K562 (cell line): ENCODE data around the gene DMD. TPM values are rescaled to one million over a fixed set of nuclear protein-coding genes. Genes with fewer than 3 reads are reported as not detected.

Experiments used
- ATAC-seq: fragments of 200-7000 bp; cut with Tn5 transposase; 3 replicates; pipeline ENCODE4 v1.9.1; 2020; ENCODE audit warnings: moderate library complexity
- BruUV-seq: library from RNA; stranded (reverse); fragments of 400-500 nt; replicated peaks from 2 replicates; lab custom pipeline; 2021; lab: Mats Ljungman, UMichigan
- CTCF ChIA-PET: fragments of 300-600 bp; formaldehyde crosslinking; extraction: SDS; loops from one replicate; lab custom pipeline; 2021; ENCODE audit warnings: low intra/inter-chr PET ratio; lab: Yijun Ruan, JAX
- POLR2A ChIA-PET: fragments of 300-600, 350-650 bp; sonication (Branson Sonifier 250); formaldehyde crosslinking; extraction: SDS; loops from one replicate; lab custom pipeline; 2021; ENCODE audit warnings: antibody characterized with exemption, inconsistent platforms; lab: Yijun Ruan, JAX
- DNase-seq, 4 experiments: peaks; one replicate each; pipeline versions ENCODE4 v3.0.0 to v3.0.0-alpha.2; 2011 to 2018; ENCODE audit warnings: low spot score in 3 of 4, mixed read lengths in 3 of 4; ENCODE audit errors: extremely low read depth in 1 of 4
- FAIRE-seq: peaks from 2 replicates; lab custom pipeline; 2011; peaks lifted over from hg19 to GRCh38; lab: Jason Lieb, UNC
- H2AFZ ChIP-seq: 2 replicates; pipeline ENCODE4 v1.6.0; 2011; ENCODE audit warnings: low read depth, low read length, control low read depth, inconsistent platforms
- H3K27ac ChIP-seq: fragments of 200-600 bp; 3 replicates; pipeline ENCODE4 v1.8.0; 2011; ENCODE audit warnings: low read depth, mild to moderate bottlenecking, control low read depth, inconsistent platforms, low read length, moderate library complexity, mixed read lengths; ENCODE audit errors: extremely low read depth
- H3K27me3 ChIP-seq, 2 experiments: fragments of 300-600 bp in 1 of 2; 2 replicates in 1 of 2; 3 replicates in 1 of 2; pipeline versions ENCODE4 v1.6.0 to v1.8.0; 2011; ENCODE audit warnings: inconsistent platforms in 2 of 2, low read length in 2 of 2, mild to moderate bottlenecking in 1 of 2, mixed read lengths in 1 of 2, moderate library complexity in 1 of 2; ENCODE audit not compliant: control insufficient read depth in 2 of 2, insufficient read depth in 2 of 2
- H3K36me3 ChIP-seq: fragments of 300-600 bp; 3 replicates; pipeline ENCODE4 v1.8.0; 2011; ENCODE audit warnings: mild to moderate bottlenecking, low read length, inconsistent platforms; ENCODE audit not compliant: control insufficient read depth, insufficient read depth
- H3K4me1 ChIP-seq, 2 experiments: fragments of 200-600 bp in 1 of 2; replicated peaks in 1 of 2; 2 replicates in 1 of 2; 3 replicates in 1 of 2; pipeline versions ENCODE4 v1.5.1 to v1.8.0; 2011; ENCODE audit warnings: inconsistent platforms in 2 of 2, low read length in 2 of 2, mild to moderate bottlenecking in 1 of 2, mixed read lengths in 1 of 2, moderate library complexity in 1 of 2; ENCODE audit not compliant: control insufficient read depth in 2 of 2, insufficient read depth in 2 of 2
- H3K4me2 ChIP-seq: 2 replicates; pipeline ENCODE4 v1.6.1; 2011; ENCODE audit warnings: low read length, control low read depth, inconsistent platforms, mixed read lengths; ENCODE audit not compliant: insufficient read depth
- H3K4me3 ChIP-seq: fragments of 200-600 bp; sonication (generic), shearing (Covaris generic); 2 replicates; pipeline ENCODE4 v1.5.1; 2016; ENCODE audit warnings: control low read depth, inconsistent platforms
- H3K79me2 ChIP-seq: fragments of 200-600 bp; 3 replicates; pipeline ENCODE4 v1.8.0; 2011; ENCODE audit warnings: low read length, inconsistent platforms; ENCODE audit not compliant: control insufficient read depth, insufficient read depth
- H3K9ac ChIP-seq, 2 experiments: 2 replicates each; pipeline versions ENCODE4 v1.6.0 to v1.6.1; 2011; ENCODE audit warnings: low read depth in 2 of 2, low read length in 2 of 2, control low read depth in 1 of 2, inconsistent platforms in 1 of 2, mild to moderate bottlenecking in 1 of 2, mixed read lengths in 1 of 2; ENCODE audit not compliant: insufficient read depth in 1 of 2
- H3K9me1 ChIP-seq: one replicate; pipeline ENCODE4 v1.6.0; 2011; ENCODE audit warnings: inconsistent platforms, mild to moderate bottlenecking, low read length, moderate library complexity; ENCODE audit not compliant: control insufficient read depth, insufficient read depth
- H3K9me3 ChIP-seq: replicated peaks from 2 replicates; pipeline ENCODE4 v1.5.1; 2011; ENCODE audit warnings: low read depth, low read length, inconsistent platforms; ENCODE audit not compliant: control insufficient read depth, insufficient read depth
- H4K20me1 ChIP-seq: replicated peaks from 2 replicates; pipeline ENCODE4 v1.6.1; 2011; ENCODE audit warnings: low read length, inconsistent platforms, mixed read lengths; ENCODE audit not compliant: control insufficient read depth, insufficient read depth
- CREB1 ChIP-seq, 2 experiments: sonication (generic) in 1 of 2; formaldehyde crosslinking in 1 of 2; IDR thresholded peaks; 2 replicates each; pipeline versions ENCODE4 v1.6.1 to v1.8.0; 2012 to 2022; ENCODE audit warnings: inconsistent platforms in 1 of 2, mild to moderate bottlenecking in 1 of 2, missing genetic modification reagents in 1 of 2, moderate library complexity in 1 of 2
- HBP1 ChIP-seq: fragments of 450-650 bp; formaldehyde crosslinking; IDR thresholded peaks from 2 replicates; pipeline ENCODE4 v1.4.0; 2022; ENCODE audit warnings: missing genetic modification characterization
- KDM1A ChIP-seq, 2 experiments: fragments of 450-650 bp; IDR thresholded peaks; 2 replicates each; pipeline ENCODE4 v1.6.1; 2016; ENCODE audit warnings: mild to moderate bottlenecking in 2 of 2
- MXI1 ChIP-seq: IDR thresholded peaks from 2 replicates; pipeline ENCODE4 v1.6.1; 2011; ENCODE audit warnings: low read depth, mild to moderate bottlenecking, improper control_type of control experiment, low read length
- NR2C1 ChIP-seq, 2 experiments: fragments of 450-650 bp; IDR thresholded peaks; 2 replicates each; pipeline ENCODE4 v1.6.1; 2017; ENCODE audit warnings: mild to moderate bottlenecking in 2 of 2, antibody characterized with exemption in 1 of 2, inconsistent platforms in 1 of 2, missing compliant biosample characterization in 1 of 2, missing genetic modification characterization in 1 of 2
- SIN3B ChIP-seq: fragments of 450-650 bp; IDR thresholded peaks from 2 replicates; pipeline ENCODE4 v1.6.1; 2017; ENCODE audit warnings: low read depth, mild to moderate bottlenecking, moderate library complexity
- SNIP1 ChIP-seq: fragments of 450-650 bp; IDR thresholded peaks from 2 replicates; pipeline ENCODE4 v1.7.1; 2017; ENCODE audit warnings: low read depth, mild to moderate bottlenecking
- TRIM24 ChIP-seq, 2 experiments: fragments of 450-650 bp; IDR thresholded peaks; 2 replicates each; pipeline ENCODE4 v1.6.1; 2016
- ZFP36 ChIP-seq: fragments of 150-350 bp; IDR thresholded peaks from 2 replicates; pipeline ENCODE4 v1.6.1; 2018; ENCODE audit warnings: low read length, low read depth; ENCODE audit not compliant: partially characterized antibody
- ZKSCAN3 ChIP-seq: fragments of 250-450 bp; sonication (Bioruptor Pico); IDR thresholded peaks from 2 replicates; pipeline ENCODE4 v1.4.0; 2020
- ZNF175 ChIP-seq: fragments of 200-800 bp; sonication (Bioruptor generic); IDR thresholded peaks from 2 replicates; pipeline ENCODE4 v1.6.1; 2016; ENCODE audit warnings: low read depth, mild to moderate bottlenecking, missing genetic modification characterization, missing compliant biosample characterization
- ZNF24 ChIP-seq: fragments of 450-650 bp; IDR thresholded peaks from 2 replicates; pipeline ENCODE4 v1.6.1; 2016
- ZNF408 ChIP-seq: fragments of 250-450 bp; sonication (Bioruptor Pico); IDR thresholded peaks from 2 replicates; pipeline ENCODE4 v1.4.0; 2020; ENCODE audit warnings: low read depth, mild to moderate bottlenecking, moderate library complexity
- ZNF778 ChIP-seq: fragments of 450-650 bp; formaldehyde crosslinking; IDR thresholded peaks from 2 replicates; pipeline ENCODE4 v1.4.0; 2020; ENCODE audit warnings: mild to moderate bottlenecking, moderate library complexity
- ZNF785 ChIP-seq: fragments of 250-450 bp; sonication (Bioruptor Pico); IDR thresholded peaks from 2 replicates; pipeline ENCODE4 v1.4.0; 2020; ENCODE audit warnings: mild to moderate bottlenecking
- WGBS: fragments of 100-300 bp; shearing (Covaris generic); methylation state at CpG from one replicate; pipeline ENCODE4 v1.1.6; 2016; ENCODE audit warnings: low coverage, mixed read lengths; ENCODE audit not compliant: insufficient coverage; ENCODE audit errors: missing lambda C conversion rate; 5-methylcytosine and 5-hydroxymethylcytosine counted together
- in situ Hi-C: fragments of 300-500 bp; cut with MboI; formaldehyde crosslinking; loops from 4 replicates; pipeline ENCODE4 v1.15.0; 2018; ENCODE audit warnings: inconsistent platforms, mixed read lengths
- intact Hi-C: fragments of 100-400 bp; cut with micrococcal nuclease; formaldehyde crosslinking; loops from 2 replicates; pipeline ENCODE4 v1.14.2; 2022
- polyA plus RNA-seq, 8 experiments: library from polyadenylated mRNA; depleted of rRNA in 4 of 8; stranded (reverse) in 5 of 8; unstranded in 3 of 8; fragments of >200 nt; fragmentation: Nextera tagmentation in 2 of 8; fragmentation: Illumina TruSeq in 1 of 8; extraction: Ambion mirVana in 2 of 8; extraction: Trizol in 1 of 8; gene quantifications; 2 replicates each; pipeline versions ENCODE4 v1.2.1 to v1.2.3, GENCODE V29; 2011 to 2014; ENCODE audit warnings: inconsistent platforms in 1 of 8, missing spikeins in 1 of 8
- total RNA-seq, 7 experiments: library from RNA; depleted of rRNA in 6 of 7; stranded (reverse); fragments of >200 nt in 6 of 7; fragmentation: Illumina TruSeq in 2 of 7; extraction: Trizol in 2 of 7; gene quantifications; 2 replicates each; pipeline versions ENCODE4 v1.2.1 to v1.2.3, GENCODE V29; 2011 to 2021; ENCODE audit warnings: low replicate concordance in 1 of 7

Gene DMD
- total and polyA plus RNA-seq, 9 of the 15 experiments (the other 6 are each of a cell fraction or from before 2014, with no cell fraction given) = 3.8 to 20.4 (median 11.4) TPM

GRCh38 chrX:31820430-31821210 is 1390.7 kb downstream of the DMD start:
- no peak for FAIRE-seq
- Histone ChIP-seq H2AFZ (no peak overlapping the region), H3K79me2 (no peaks in the 10 kb centered on the region), H3K27ac (no peak overlapping the region), H3K4me3 (no peak overlapping the region), H3K4me2 (no peak overlapping the region), H3K9me3 (no peaks in the 10 kb centered on the region), H4K20me1 (no peaks in the 10 kb centered on the region), H3K9ac (no peak overlapping the region), H3K36me3 (0 out of 3 replicates have a peak, but pooled peaks cover 3% of the 10 kb centered on the region), H3K9me1 (no peaks in the 10 kb centered on the region), H3K4me1 (peaks cover 0 to 4% of the 10 kb centered on the region in 2 experiments; a peak in 1 of 5 replicates), H3K27me3 (no peaks in the 10 kb centered on the region)
- intact Hi-C loops (no loop called here), in situ Hi-C loops (no loop called here)
- ATAC-seq = no peak
- ChIA-PET POLR2A (interaction anchor here (0.6 kb wide), 1 partner anchor 9 kb away, joined by 3 read pairs; no protein-coding TSS in a partner anchor), CTCF (no interaction called here)
- TF ChIP-seq SNIP1 (no peak), ZNF785 (CRISPR knock-in tag) (no peak), MXI1 (no peak), KDM1A (IDR thresholded peaks at IDR 0.05) (no peak), SIN3B (no peak)
- WGBS = 43% methylated on average over 7 of the region's 7 CpGs
- no TSS peak for BruUV-seq
- DNase-seq = no peak

GRCh38 chrX:31819455-31819854 is 1391.9 kb downstream of the DMD start:
- Histone ChIP-seq H3K36me3 (peaks cover 3% of the 10 kb centered on the region; the same call in 1 of the 3 replicates), H3K9me3 (no peaks in the 10 kb centered on the region), H3K4me3 (no peak overlapping the region), H3K4me1 (peaks cover 0 to 4% of the 10 kb centered on the region in 2 experiments; a peak in 1 of 5 replicates), H4K20me1 (no peaks in the 10 kb centered on the region), H2AFZ (no peak overlapping the region), H3K27me3 (no peaks in the 10 kb centered on the region), H3K4me2 (no peak overlapping the region), H3K27ac (no peak overlapping the region), H3K9me1 (no peaks in the 10 kb centered on the region), H3K79me2 (no peaks in the 10 kb centered on the region), H3K9ac (no peak overlapping the region)
- WGBS = 63% methylated on average over 2 of the region's 3 CpGs
- no peak for DNase-seq
- ATAC-seq = no peak
- POLR2A ChIA-PET = no interaction called here
- no peak for FAIRE-seq
- intact Hi-C loops = no loop called here
- CTCF ChIA-PET = no interaction called here
- in situ Hi-C loops = no loop called here
- no TSS peak for BruUV-seq
- TF ChIP-seq ZKSCAN3 (no peak), ZNF408 (CRISPR knock-in tag) (no peak), CREB1 (IDR thresholded peaks at IDR 0.05) (no peak), CREB1 (CRISPR knock-in tag; IDR thresholded peaks at IDR 0.05) (no peak), HBP1 (no peak), ZFP36 (no peak), NR2C1 (IDR thresholded peaks at IDR 0.05) (no peak), NR2C1 (tag; IDR thresholded peaks at IDR 0.05) (no peak), ZNF175 (CRISPR knock-in tag) (no peak), ZNF778 (no peak), TRIM24 (IDR thresholded peaks at IDR 0.05) (no peak), ZNF24 (no peak)
